ENCODE results near the gene CBX8. TPM values are rescaled to one million over a fixed set of nuclear protein-coding genes. Genes with fewer than 3 reads are reported as not detected.

Gene CBX8
- total and polyA plus RNA-seq, 2 of the 8 experiments (the other 6 are each of a cell fraction or from before 2014, with no cell fraction given) = 0.09 to 2.1 TPM

DNA sequence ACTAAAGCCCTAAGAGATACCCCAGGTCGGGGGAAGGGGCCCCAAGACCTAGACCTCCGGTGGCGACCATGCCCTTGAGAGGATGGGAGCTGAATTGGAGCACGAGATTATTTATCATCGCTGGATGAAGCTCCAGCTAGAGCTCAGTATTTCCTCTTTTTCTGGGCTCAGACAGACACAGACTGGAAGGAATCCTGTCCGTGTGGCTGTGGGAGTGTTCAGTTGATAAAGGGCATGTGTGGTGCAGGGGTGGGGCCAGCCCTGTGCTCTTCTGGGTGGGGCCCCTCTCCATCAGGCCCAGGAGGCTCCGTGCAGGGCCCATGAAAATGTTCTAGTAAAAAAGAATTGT lies 48.7 kb upstream of the CBX8 start (continued):
- TF ChIP-seq, protein P1, sequence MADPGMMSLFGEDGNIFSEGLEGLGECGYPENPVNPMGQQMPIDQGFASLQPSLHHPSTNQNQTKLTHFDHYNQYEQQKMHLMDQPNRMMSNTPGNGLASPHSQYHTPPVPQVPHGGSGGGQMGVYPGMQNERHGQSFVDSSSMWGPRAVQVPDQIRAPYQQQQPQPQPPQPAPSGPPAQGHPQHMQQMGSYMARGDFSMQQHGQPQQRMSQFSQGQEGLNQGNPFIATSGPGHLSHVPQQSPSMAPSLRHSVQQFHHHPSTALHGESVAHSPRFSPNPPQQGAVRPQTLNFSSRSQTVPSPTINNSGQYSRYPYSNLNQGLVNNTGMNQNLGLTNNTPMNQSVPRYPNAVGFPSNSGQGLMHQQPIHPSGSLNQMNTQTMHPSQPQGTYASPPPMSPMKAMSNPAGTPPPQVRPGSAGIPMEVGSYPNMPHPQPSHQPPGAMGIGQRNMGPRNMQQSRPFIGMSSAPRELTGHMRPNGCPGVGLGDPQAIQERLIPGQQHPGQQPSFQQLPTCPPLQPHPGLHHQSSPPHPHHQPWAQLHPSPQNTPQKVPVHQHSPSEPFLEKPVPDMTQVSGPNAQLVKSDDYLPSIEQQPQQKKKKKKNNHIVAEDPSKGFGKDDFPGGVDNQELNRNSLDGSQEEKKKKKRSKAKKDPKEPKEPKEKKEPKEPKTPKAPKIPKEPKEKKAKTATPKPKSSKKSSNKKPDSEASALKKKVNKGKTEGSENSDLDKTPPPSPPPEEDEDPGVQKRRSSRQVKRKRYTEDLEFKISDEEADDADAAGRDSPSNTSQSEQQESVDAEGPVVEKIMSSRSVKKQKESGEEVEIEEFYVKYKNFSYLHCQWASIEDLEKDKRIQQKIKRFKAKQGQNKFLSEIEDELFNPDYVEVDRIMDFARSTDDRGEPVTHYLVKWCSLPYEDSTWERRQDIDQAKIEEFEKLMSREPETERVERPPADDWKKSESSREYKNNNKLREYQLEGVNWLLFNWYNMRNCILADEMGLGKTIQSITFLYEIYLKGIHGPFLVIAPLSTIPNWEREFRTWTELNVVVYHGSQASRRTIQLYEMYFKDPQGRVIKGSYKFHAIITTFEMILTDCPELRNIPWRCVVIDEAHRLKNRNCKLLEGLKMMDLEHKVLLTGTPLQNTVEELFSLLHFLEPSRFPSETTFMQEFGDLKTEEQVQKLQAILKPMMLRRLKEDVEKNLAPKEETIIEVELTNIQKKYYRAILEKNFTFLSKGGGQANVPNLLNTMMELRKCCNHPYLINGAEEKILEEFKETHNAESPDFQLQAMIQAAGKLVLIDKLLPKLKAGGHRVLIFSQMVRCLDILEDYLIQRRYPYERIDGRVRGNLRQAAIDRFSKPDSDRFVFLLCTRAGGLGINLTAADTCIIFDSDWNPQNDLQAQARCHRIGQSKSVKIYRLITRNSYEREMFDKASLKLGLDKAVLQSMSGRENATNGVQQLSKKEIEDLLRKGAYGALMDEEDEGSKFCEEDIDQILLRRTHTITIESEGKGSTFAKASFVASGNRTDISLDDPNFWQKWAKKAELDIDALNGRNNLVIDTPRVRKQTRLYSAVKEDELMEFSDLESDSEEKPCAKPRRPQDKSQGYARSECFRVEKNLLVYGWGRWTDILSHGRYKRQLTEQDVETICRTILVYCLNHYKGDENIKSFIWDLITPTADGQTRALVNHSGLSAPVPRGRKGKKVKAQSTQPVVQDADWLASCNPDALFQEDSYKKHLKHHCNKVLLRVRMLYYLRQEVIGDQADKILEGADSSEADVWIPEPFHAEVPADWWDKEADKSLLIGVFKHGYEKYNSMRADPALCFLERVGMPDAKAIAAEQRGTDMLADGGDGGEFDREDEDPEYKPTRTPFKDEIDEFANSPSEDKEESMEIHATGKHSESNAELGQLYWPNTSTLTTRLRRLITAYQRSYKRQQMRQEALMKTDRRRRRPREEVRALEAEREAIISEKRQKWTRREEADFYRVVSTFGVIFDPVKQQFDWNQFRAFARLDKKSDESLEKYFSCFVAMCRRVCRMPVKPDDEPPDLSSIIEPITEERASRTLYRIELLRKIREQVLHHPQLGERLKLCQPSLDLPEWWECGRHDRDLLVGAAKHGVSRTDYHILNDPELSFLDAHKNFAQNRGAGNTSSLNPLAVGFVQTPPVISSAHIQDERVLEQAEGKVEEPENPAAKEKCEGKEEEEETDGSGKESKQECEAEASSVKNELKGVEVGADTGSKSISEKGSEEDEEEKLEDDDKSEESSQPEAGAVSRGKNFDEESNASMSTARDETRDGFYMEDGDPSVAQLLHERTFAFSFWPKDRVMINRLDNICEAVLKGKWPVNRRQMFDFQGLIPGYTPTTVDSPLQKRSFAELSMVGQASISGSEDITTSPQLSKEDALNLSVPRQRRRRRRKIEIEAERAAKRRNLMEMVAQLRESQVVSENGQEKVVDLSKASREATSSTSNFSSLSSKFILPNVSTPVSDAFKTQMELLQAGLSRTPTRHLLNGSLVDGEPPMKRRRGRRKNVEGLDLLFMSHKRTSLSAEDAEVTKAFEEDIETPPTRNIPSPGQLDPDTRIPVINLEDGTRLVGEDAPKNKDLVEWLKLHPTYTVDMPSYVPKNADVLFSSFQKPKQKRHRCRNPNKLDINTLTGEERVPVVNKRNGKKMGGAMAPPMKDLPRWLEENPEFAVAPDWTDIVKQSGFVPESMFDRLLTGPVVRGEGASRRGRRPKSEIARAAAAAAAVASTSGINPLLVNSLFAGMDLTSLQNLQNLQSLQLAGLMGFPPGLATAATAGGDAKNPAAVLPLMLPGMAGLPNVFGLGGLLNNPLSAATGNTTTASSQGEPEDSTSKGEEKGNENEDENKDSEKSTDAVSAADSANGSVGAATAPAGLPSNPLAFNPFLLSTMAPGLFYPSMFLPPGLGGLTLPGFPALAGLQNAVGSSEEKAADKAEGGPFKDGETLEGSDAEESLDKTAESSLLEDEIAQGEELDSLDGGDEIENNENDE (IDR thresholded peaks at IDR 0.05; ENCODE audit: insufficient replicate concordance, low read length) = no peak
- TF ChIP-seq NRF1 (IDR thresholded peaks at IDR 0.05; ENCODE audit: low read depth, low read length) (no peak), CTBP2 (IDR thresholded peaks at IDR 0.05; ENCODE audit: borderline replicate concordance, insufficient read depth, insufficient read length, low read length) (no peak), TAF1 (IDR thresholded peaks at IDR 0.05; ENCODE audit: low read depth, low read length) (no peak), GTF2F1 (IDR thresholded peaks at IDR 0.05; ENCODE audit: borderline replicate concordance, low read depth, low read length) (no peak), HDAC2 (IDR thresholded peaks at IDR 0.05; ENCODE audit: borderline replicate concordance in 1 of 2, low read depth in 2 of 2, low read length in 2 of 2) (no peak), RFX5 (IDR thresholded peaks at IDR 0.05; ENCODE audit: borderline replicate concordance, low read depth, low read length) (no peak), RNF2 (IDR thresholded peaks at IDR 0.05; ENCODE audit: borderline replicate concordance, low read depth, low read length, missing control alignments, poor library complexity, severe bottlenecking) (no peak), SP1 (IDR thresholded peaks at IDR 0.05; ENCODE audit: low read depth, low read length) (no peak)
- TF ChIP-seq, protein P2, sequence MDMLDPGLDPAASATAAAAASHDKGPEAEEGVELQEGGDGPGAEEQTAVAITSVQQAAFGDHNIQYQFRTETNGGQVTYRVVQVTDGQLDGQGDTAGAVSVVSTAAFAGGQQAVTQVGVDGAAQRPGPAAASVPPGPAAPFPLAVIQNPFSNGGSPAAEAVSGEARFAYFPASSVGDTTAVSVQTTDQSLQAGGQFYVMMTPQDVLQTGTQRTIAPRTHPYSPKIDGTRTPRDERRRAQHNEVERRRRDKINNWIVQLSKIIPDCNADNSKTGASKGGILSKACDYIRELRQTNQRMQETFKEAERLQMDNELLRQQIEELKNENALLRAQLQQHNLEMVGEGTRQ (IDR thresholded peaks at IDR 0.05; ENCODE audit: low read length) = no peak

Data from H1 (cell line).